ENCODE data around the gene HTR1D. TPM values are rescaled to one million over a fixed set of nuclear protein-coding genes. Genes with fewer than 3 reads are reported as not detected.
"Not testable (repeated sequence)": the region's sequence is repeated elsewhere in the genome, so short reads cannot be mapped to it uniquely, and the experiment has no call there.

HTR1D gene
- total and polyA plus RNA-seq, 4 donors = 0.05 to 1.3 TPM; not detected in 2

DNA sequence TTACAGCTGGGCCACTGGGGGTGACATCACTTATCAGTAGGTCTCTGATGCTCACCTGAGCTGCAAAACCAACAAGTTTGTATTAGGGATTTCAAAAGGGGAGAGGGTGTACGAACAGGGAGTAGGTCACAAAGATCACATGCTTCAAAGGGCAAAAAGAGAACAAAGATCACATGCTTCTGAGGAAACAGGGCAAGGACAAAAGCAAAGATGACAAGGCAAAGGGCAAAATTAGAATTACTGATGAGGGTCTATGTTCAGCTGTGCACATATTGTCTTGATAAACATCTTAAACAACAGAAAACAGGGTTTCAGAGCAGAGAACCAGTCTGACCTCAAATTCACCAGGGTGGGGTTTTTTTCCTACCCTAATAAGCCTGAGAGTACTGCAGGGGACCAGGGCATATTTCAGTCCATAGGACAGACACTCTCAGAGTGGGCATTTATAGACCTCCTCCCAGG, 6.2 kb upstream of the HTR1D start:
- ATAC-seq (ENCODE audit: low FRiP score); H3K36me3 ChIP-seq (ENCODE audit: control insufficient read depth in 1 of 2, insufficient read depth in 2 of 2, low read length in 1 of 2); H3K27me3 ChIP-seq (ENCODE audit: control insufficient read depth in 1 of 2, insufficient read depth in 2 of 2, low read length in 1 of 2); H3K27ac ChIP-seq (ENCODE audit: low read depth in 1 of 2, low read length in 2 of 2); intact Hi-C loops (cut with DNase I); H3K4me3 ChIP-seq (ENCODE audit: low read length in 2 of 2); H3K9me3 ChIP-seq (ENCODE audit: control insufficient read depth, low read length); H3K4me1 ChIP-seq (ENCODE audit: control insufficient read depth in 1 of 2, insufficient read depth in 2 of 2, low read length in 2 of 2); DNase-seq: not testable (repeated sequence)
- 87 to 88% methylated on average over 1 of the region's 1 CpG for WGBS, 2 donors

DNA sequence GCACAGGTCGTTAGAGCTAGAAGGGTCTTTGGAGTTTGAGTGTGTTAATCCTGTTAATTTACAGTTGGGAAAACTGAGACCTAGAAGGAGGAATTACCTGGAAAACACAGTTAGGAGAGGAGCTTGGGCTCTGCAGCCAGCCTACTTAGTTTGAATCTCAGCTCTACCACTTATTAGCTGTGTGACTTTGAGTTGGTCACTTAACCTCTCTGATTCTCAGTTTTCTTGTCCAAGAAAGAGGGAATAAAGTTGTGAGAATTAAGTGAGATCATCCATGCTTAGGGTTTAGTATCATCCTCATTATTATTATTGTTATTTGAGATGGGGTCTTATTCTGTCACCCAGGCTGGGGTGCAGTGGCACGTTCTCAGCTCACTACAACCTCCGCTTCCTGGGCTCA, 5.4 kb upstream of the HTR1D start:
- 86 to 92% methylated on average over 3 of the region's 3 CpGs for WGBS, 2 donors
- Histone ChIP-seq H3K36me3 (ENCODE audit: control insufficient read depth in 1 of 2, insufficient read depth in 2 of 2, low read length in 1 of 2) (no peaks in the 10 kb centered on the region), H3K9me3 (ENCODE audit: control insufficient read depth, low read length) (no peaks in the 10 kb centered on the region), H3K4me1 (ENCODE audit: control insufficient read depth in 1 of 2, insufficient read depth in 2 of 2, low read length in 2 of 2) (no peaks in the 10 kb centered on the region), H3K27ac (ENCODE audit: low read depth in 1 of 2, low read length in 2 of 2) (no peak overlapping the region), H3K27me3 (ENCODE audit: control insufficient read depth in 1 of 2, insufficient read depth in 2 of 2, low read length in 1 of 2) (no peaks in the 10 kb centered on the region), H3K4me3 (ENCODE audit: low read length in 2 of 2) (no peak overlapping the region)
- ATAC-seq (ENCODE audit: low FRiP score) (no peak), DNase-seq (no peak)
- intact Hi-C loops (cut with DNase I) = no loop called here

DNA sequence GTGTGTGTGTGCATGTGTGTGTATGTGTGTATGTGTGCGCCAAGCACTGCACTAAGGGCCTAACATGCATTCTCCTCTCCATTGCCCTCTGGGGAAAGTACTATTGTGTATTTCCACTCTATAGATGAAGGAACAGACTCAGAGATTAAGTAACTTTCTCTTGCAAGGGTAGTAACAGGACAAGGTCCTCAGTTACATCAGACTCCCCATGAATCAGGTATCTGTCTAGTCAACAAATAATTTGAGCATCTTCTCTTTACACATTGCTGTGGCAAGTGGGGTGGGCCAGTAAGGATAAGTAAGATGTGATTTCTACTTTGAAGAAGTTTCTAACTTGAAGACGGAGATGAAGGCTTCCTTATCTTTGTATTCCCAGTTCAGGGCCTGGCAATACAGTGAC, 5.0 kb upstream of the HTR1D start:
- intact Hi-C loops (cut with DNase I) = no loop called here
- no peak for ATAC-seq (ENCODE audit: low FRiP score)
- Histone ChIP-seq H3K4me1 (ENCODE audit: control insufficient read depth in 1 of 2, insufficient read depth in 2 of 2, low read length in 2 of 2) (no peaks in the 10 kb centered on the region), H3K27me3 (ENCODE audit: control insufficient read depth in 1 of 2, insufficient read depth in 2 of 2, low read length in 1 of 2) (no peaks in the 10 kb centered on the region), H3K27ac (ENCODE audit: low read depth in 1 of 2, low read length in 2 of 2) (no peak overlapping the region), H3K9me3 (ENCODE audit: control insufficient read depth, low read length) (no peaks in the 10 kb centered on the region), H3K36me3 (ENCODE audit: control insufficient read depth in 1 of 2, insufficient read depth in 2 of 2, low read length in 1 of 2) (no peaks in the 10 kb centered on the region), H3K4me3 (ENCODE audit: low read length in 2 of 2) (no peak overlapping the region)
- WGBS, 2 donors = 91 to 92% methylated on average over 2 of the region's 2 CpGs
- no peak for DNase-seq

DNA sequence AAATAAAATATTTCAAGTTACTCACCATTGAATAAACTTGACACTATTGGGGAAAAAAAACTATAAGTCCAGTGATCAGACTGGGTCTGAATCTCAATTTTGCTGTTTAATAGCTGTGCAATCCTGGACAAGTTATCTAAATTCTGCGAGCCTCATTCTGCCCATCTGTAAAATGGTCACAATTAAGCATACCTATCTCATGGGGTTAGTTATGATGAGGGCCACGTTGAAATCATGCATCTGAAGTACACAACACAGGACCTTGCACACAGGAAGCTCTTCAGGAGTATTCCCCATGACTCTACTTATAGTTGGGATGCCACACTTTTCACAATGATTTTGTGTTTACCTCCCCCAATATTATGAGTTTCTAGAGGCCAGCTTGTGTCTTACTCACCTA, 3.8 kb upstream of the HTR1D start:
- ATAC-seq (ENCODE audit: low FRiP score) = no peak

DNA sequence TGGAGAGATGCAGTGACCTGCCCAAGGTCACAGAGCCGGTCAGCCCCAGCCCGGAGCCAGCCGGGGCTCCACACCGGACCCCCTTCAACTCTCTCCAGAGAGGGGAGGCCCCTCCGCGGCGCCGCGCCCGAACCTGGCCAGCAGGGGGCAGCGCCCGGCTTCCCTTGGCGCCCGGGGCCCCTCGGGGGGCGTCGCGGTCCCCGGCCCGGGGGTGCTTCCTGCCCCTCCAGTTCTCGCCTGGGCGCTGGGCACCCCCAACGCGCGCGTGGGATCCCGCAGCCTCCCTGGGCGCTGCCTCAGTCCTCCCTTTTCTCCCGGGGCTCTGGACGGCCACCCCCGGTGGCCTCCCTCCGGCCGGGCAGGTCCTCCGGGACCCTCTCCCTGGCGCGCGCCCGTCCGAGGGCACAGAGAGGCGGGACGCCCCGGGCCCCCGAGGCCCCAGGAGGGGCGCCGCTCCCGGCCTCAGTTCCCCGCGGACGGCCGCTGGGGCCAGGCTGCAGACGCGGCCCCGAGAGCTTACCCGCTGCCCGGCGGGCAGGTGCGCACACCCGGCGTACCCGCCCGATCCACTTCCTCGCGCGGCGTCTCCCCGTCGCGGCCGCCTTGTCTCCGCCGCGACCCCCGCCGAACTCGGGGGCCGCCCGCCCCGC, 406 bp downstream of the HTR1D start:
- DNase-seq (no peak), ATAC-seq (ENCODE audit: low FRiP score) (no peak)
- no peaks in the 10 kb centered on the region for H3K4me1 ChIP-seq (ENCODE audit: control insufficient read depth in 1 of 2, insufficient read depth in 2 of 2, low read length in 2 of 2)
- intact Hi-C loops (cut with DNase I) = no loop called here
- WGBS, 2 donors = 0 to 1% methylated on average over 35 to 78 of the region's 78 CpGs
- H3K36me3 ChIP-seq (ENCODE audit: control insufficient read depth in 1 of 2, insufficient read depth in 2 of 2, low read length in 1 of 2) = no peaks in the 10 kb centered on the region
- no peak overlapping the region for H3K27ac ChIP-seq (ENCODE audit: low read depth in 1 of 2, low read length in 2 of 2)
- peak overlapping the region in 1 of 2 donors; percentile 22 for H3K4me3 ChIP-seq (ENCODE audit: low read length in 2 of 2)
- H3K27me3 ChIP-seq (ENCODE audit: control insufficient read depth in 1 of 2, insufficient read depth in 2 of 2, low read length in 1 of 2) = no peaks in the 10 kb centered on the region
- no peaks in the 10 kb centered on the region for H3K9me3 ChIP-seq (ENCODE audit: control insufficient read depth, low read length)

More for the DNA sequence above, 3.8 kb upstream of the HTR1D start:
- Histone ChIP-seq H3K9me3 (ENCODE audit: control insufficient read depth, low read length) (no peaks in the 10 kb centered on the region), H3K36me3 (ENCODE audit: control insufficient read depth in 1 of 2, insufficient read depth in 2 of 2, low read length in 1 of 2) (no peaks in the 10 kb centered on the region), H3K4me3 (ENCODE audit: low read length in 2 of 2) (no peak overlapping the region), H3K4me1 (ENCODE audit: control insufficient read depth in 1 of 2, insufficient read depth in 2 of 2, low read length in 2 of 2) (no peaks in the 10 kb centered on the region), H3K27me3 (ENCODE audit: control insufficient read depth in 1 of 2, insufficient read depth in 2 of 2, low read length in 1 of 2) (no peaks in the 10 kb centered on the region), H3K27ac (ENCODE audit: low read depth in 1 of 2, low read length in 2 of 2) (no peak overlapping the region)
- 75 to 77% methylated on average over 2 of the region's 2 CpGs for WGBS, 2 donors
- no peak for DNase-seq
- intact Hi-C loops (cut with DNase I) = no loop called here

DNA sequence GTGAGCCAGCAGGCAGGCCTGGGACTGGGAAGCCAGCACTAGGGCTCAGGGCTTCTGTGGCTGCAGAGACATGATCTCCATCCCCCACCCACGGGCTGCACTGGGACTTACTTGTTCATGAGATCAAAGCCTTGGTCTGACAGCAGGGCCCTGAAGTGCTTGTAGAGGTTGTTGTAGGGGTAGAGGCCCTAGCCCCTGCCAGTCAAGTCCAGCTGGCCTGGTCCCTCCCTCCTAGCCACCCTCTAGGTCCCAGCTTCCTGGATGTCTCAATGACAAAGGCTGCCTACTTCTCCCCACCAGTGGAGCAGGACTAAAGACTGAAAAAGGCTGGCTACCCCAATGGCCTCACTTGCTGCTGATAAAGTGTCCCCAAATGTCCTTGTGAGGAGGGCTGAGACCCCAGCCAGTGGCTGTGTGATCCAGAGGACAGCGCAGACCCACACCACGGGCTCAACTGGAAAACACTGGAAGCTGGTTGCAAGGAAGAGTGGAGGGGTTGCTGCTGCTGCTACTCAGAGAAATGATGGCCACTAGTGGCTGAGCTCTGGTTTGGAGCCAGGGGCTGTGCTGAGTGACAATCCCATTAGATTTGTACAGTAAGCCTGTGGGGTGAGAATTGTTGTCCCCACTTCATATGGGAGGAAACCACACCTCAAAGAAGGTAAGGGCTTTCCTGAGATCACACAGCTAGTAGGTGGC, 1.4 kb downstream of the HTR1D start:
- H3K4me1 ChIP-seq (ENCODE audit: control insufficient read depth in 1 of 2, insufficient read depth in 2 of 2, low read length in 2 of 2) = no peaks in the 10 kb centered on the region
- H3K9me3 ChIP-seq (ENCODE audit: control insufficient read depth, low read length) = no peaks in the 10 kb centered on the region
- H3K27ac ChIP-seq (ENCODE audit: low read depth in 1 of 2, low read length in 2 of 2) = no peak overlapping the region
- H3K27me3 ChIP-seq (ENCODE audit: control insufficient read depth in 1 of 2, insufficient read depth in 2 of 2, low read length in 1 of 2) = no peaks in the 10 kb centered on the region
- H3K4me3 ChIP-seq (ENCODE audit: low read length in 2 of 2) = no peak overlapping the region
- no peaks in the 10 kb centered on the region for H3K36me3 ChIP-seq (ENCODE audit: control insufficient read depth in 1 of 2, insufficient read depth in 2 of 2, low read length in 1 of 2)
- 63 to 66% methylated on average over 3 of the region's 3 CpGs for WGBS, 2 donors
- intact Hi-C loops (cut with DNase I) = no loop called here
- DNase-seq = no peak
- ATAC-seq (ENCODE audit: low FRiP score) = no peak

DNA sequence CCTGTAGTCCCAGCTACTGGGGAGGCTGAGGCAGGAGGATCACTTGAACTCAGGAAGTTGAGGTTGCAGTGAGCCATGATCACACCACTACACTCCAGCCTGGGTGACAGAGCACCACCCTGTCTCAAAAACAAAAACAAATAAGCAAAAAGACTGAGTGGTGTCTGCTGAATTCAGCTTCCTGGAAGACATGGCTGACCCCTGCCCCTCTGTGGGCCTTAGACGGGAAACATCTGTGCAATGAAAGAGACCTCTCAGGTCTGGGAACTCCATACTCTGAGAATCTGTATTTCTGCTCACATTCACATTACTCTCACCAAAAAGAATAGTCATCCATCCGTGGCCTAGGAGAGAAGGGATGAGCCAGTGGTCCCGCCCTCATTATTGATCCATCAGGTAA, 2.0 kb downstream of the HTR1D start:
- no peak overlapping the region for H3K27ac ChIP-seq (ENCODE audit: low read depth in 1 of 2, low read length in 2 of 2)
- intact Hi-C loops (cut with DNase I) = no loop called here
- H3K4me3 ChIP-seq (ENCODE audit: low read length in 2 of 2) = no peak overlapping the region
- no peaks in the 10 kb centered on the region for H3K4me1 ChIP-seq (ENCODE audit: control insufficient read depth in 1 of 2, insufficient read depth in 2 of 2, low read length in 2 of 2)
- no peak for ATAC-seq (ENCODE audit: low FRiP score)
- H3K27me3 ChIP-seq (ENCODE audit: control insufficient read depth in 1 of 2, insufficient read depth in 2 of 2, low read length in 1 of 2) = no peaks in the 10 kb centered on the region
- no peaks in the 10 kb centered on the region for H3K36me3 ChIP-seq (ENCODE audit: control insufficient read depth in 1 of 2, insufficient read depth in 2 of 2, low read length in 1 of 2)
- no peak for DNase-seq
- no peaks in the 10 kb centered on the region for H3K9me3 ChIP-seq (ENCODE audit: control insufficient read depth, low read length)
- WGBS, 2 donors = 91 to 97% methylated on average over 3 of the region's 3 CpGs

DNA sequence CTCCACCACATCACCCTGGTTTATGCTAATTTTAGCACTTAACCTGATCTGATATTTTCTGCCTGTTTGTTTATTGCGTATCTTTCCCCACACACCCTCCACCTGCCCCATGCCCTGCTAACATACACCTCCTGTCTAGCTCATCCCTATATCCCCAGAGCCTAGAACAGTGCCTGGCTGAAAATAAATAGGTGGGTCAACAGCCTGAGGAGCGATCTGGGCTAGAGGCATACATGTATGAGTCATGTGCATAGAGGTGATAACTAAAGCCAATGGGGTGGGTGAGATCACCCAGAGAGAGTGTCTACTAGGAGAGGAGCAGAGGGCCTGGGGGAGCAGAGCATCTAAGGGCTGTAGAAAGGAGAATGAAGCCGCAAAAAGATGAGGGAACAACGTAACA, 2.7 kb downstream of the HTR1D start:
- H3K36me3 ChIP-seq (ENCODE audit: control insufficient read depth in 1 of 2, insufficient read depth in 2 of 2, low read length in 1 of 2) = no peaks in the 10 kb centered on the region
- H3K27ac ChIP-seq (ENCODE audit: low read depth in 1 of 2, low read length in 2 of 2) = no peak overlapping the region
- no peaks in the 10 kb centered on the region for H3K27me3 ChIP-seq (ENCODE audit: control insufficient read depth in 1 of 2, insufficient read depth in 2 of 2, low read length in 1 of 2)
- H3K4me1 ChIP-seq (ENCODE audit: control insufficient read depth in 1 of 2, insufficient read depth in 2 of 2, low read length in 2 of 2) = no peaks in the 10 kb centered on the region
- H3K9me3 ChIP-seq (ENCODE audit: control insufficient read depth, low read length) = no peaks in the 10 kb centered on the region
- no peak overlapping the region for H3K4me3 ChIP-seq (ENCODE audit: low read length in 2 of 2)
- intact Hi-C loops (cut with DNase I) = no loop called here
- no peak for DNase-seq
- 94 to 96% methylated on average over 4 of the region's 4 CpGs for WGBS, 2 donors
- ATAC-seq (ENCODE audit: low FRiP score) = no peak

DNA sequence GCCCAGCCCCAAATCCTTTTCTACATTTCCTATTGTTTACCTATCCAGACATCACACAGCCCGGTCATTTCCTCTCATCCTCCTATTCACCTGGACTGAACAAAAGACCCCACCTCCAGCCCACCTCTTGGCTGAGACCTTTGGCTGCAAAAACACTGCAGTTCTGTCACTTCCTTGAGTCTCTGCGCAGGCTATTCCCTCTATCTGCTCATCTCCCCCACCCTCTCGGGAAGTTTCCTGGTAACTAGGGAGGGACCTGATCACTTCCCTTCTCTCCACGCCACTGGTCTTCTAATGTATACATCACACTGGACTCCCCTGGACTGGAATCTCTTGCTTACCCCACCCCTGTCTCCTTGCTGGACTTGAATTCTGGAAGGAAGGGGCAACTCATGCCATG, 5.3 kb downstream of the HTR1D start:
- no peak for DNase-seq
- Histone ChIP-seq H3K4me3 (ENCODE audit: low read length in 2 of 2) (no peak overlapping the region), H3K27me3 (ENCODE audit: control insufficient read depth in 1 of 2, insufficient read depth in 2 of 2, low read length in 1 of 2) (no peaks in the 10 kb centered on the region), H3K27ac (ENCODE audit: low read depth in 1 of 2, low read length in 2 of 2) (no peak overlapping the region), H3K9me3 (ENCODE audit: control insufficient read depth, low read length) (no peaks in the 10 kb centered on the region), H3K4me1 (ENCODE audit: control insufficient read depth in 1 of 2, insufficient read depth in 2 of 2, low read length in 2 of 2) (no peaks in the 10 kb centered on the region), H3K36me3 (ENCODE audit: control insufficient read depth in 1 of 2, insufficient read depth in 2 of 2, low read length in 1 of 2) (no peaks in the 10 kb centered on the region)
- WGBS, 2 donors = 58 to 73% methylated on average over 4 of the region's 4 CpGs
- no peak for ATAC-seq (ENCODE audit: low FRiP score)
- intact Hi-C loops (cut with DNase I) = no loop called here

Measured in aorta (tissue), 5 donors.